ENCODE data around the gene ZIC4. TPM values are rescaled to one million over a fixed set of nuclear protein-coding genes. Genes with fewer than 3 reads are reported as not detected.

Gene ZIC4
- total and polyA plus RNA-seq, 2 experiments from 2014 or later, result not detected

DNA sequence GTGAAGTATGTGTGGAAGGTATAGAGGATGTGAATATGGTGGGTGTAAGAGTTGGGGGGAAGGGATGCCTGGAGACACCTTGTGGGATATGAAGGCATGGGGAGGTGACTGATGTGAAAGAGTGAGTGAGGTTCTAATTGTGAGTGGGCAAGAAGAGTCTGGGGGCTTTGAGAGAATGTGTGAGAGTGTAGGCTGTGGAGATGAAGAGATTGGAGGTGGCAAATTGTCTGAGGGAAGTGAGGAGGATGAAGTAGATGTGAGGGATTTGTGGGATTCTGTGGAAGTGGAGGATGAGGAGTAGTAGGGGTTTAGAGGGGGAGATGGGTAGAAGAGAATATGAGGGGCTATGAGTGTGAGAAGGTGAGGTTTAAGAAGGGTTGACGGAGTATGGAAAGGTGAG, 41.6 kb downstream of the ZIC4 start:
- Mint-ChIP-seq H3K4me3 (no peak overlapping the region), H3K4me1 (peaks cover 39% of the 10 kb centered on the region), H3K9me3 (peaks cover 3% of the 10 kb centered on the region; the same call in 2 of the 3 replicates), H3K27ac (no peak overlapping the region), H3K36me3 (ENCODE audit: low read depth) (no peaks in the 10 kb centered on the region), H3K27me3 (ENCODE audit: insufficient read depth, low read depth, poor library complexity) (peaks cover 80% of the 10 kb centered on the region)
- Histone ChIP-seq H3K36me3 (ENCODE audit: insufficient read depth) (no peaks in the 10 kb centered on the region), H3K4me3 (no peak overlapping the region), H4K20me1 (replicated peaks; ENCODE audit: insufficient read depth) (0 out of 2 replicates have a peak, but pooled peaks cover 4% of the 10 kb centered on the region), H3F3A (replicated peaks; ENCODE audit: low read depth) (peaks cover 7% of the 10 kb centered on the region; the same call in 1 of the 2 replicates), H3K27me3 (ENCODE audit: insufficient read depth) (peaks cover 100% of the 10 kb centered on the region), H3K4me1 (ENCODE audit: insufficient read depth) (peaks cover 52% of the 10 kb centered on the region), H2AFZ (no peak overlapping the region), H3K79me2 (replicated peaks; ENCODE audit: insufficient read depth) (no peaks in the 10 kb centered on the region), H3K27ac (ENCODE audit: low read depth) (no peak overlapping the region), H3K9me2 (ENCODE audit: insufficient read depth) (no peaks in the 10 kb centered on the region), H3K4me2 (no peak overlapping the region)
- ATAC-seq, result no peak
- TF ChIP-seq NANOG (IDR thresholded peaks at IDR 0.05; ENCODE audit: borderline replicate concordance), result no peak
- TF ChIP-seq JUNB (IDR thresholded peaks at IDR 0.05; ENCODE audit: unreplicated experiment), result no peak
- no peak for TF ChIP-seq EZH2phosphoT487 (IDR thresholded peaks at IDR 0.05; ENCODE audit: unreplicated experiment)
- no peak for TF ChIP-seq EZH2 (IDR thresholded peaks at IDR 0.05; ENCODE audit: low read depth, unreplicated experiment)
- no peak for TF ChIP-seq STAT1 (IDR thresholded peaks at IDR 0.05; ENCODE audit: unreplicated experiment)
- TF ChIP-seq, protein P1, sequence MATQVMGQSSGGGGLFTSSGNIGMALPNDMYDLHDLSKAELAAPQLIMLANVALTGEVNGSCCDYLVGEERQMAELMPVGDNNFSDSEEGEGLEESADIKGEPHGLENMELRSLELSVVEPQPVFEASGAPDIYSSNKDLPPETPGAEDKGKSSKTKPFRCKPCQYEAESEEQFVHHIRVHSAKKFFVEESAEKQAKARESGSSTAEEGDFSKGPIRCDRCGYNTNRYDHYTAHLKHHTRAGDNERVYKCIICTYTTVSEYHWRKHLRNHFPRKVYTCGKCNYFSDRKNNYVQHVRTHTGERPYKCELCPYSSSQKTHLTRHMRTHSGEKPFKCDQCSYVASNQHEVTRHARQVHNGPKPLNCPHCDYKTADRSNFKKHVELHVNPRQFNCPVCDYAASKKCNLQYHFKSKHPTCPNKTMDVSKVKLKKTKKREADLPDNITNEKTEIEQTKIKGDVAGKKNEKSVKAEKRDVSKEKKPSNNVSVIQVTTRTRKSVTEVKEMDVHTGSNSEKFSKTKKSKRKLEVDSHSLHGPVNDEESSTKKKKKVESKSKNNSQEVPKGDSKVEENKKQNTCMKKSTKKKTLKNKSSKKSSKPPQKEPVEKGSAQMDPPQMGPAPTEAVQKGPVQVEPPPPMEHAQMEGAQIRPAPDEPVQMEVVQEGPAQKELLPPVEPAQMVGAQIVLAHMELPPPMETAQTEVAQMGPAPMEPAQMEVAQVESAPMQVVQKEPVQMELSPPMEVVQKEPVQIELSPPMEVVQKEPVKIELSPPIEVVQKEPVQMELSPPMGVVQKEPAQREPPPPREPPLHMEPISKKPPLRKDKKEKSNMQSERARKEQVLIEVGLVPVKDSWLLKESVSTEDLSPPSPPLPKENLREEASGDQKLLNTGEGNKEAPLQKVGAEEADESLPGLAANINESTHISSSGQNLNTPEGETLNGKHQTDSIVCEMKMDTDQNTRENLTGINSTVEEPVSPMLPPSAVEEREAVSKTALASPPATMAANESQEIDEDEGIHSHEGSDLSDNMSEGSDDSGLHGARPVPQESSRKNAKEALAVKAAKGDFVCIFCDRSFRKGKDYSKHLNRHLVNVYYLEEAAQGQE (IDR thresholded peaks at IDR 0.05; ENCODE audit: unreplicated experiment), result no peak
- TF ChIP-seq ZNF114 (CRISPR knock-in tag; IDR thresholded peaks at IDR 0.05), result no peak
- no peak for TF ChIP-seq CTCF (conservative IDR thresholded peaks at IDR 0.05; ENCODE audit: low read depth in 2 of 2)
- TF ChIP-seq, protein P2, sequence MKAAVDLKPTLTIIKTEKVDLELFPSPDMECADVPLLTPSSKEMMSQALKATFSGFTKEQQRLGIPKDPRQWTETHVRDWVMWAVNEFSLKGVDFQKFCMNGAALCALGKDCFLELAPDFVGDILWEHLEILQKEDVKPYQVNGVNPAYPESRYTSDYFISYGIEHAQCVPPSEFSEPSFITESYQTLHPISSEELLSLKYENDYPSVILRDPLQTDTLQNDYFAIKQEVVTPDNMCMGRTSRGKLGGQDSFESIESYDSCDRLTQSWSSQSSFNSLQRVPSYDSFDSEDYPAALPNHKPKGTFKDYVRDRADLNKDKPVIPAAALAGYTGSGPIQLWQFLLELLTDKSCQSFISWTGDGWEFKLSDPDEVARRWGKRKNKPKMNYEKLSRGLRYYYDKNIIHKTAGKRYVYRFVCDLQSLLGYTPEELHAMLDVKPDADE (IDR thresholded peaks at IDR 0.05), result no peak
- no peak for TF ChIP-seq ZNF462 (CRISPR knock-in tag; IDR thresholded peaks at IDR 0.05)
- TF ChIP-seq POLR2AphosphoS5 (IDR thresholded peaks at IDR 0.05; ENCODE audit: low read depth), result no peak
- TF ChIP-seq ZNF331 (CRISPR knock-in tag; IDR thresholded peaks at IDR 0.05; ENCODE audit: low read depth), result no peak
- no peak for DNase-seq (ENCODE audit: low spot score)

All from GM23338 (cell line).